GM12875 (cell line): Measurements from ENCODE around the gene HOTAIR.

ENCODE experiments used
- H3K4me3 ChIP-seq: one replicate; pipeline ENCODE4 v1.5.1; 2011; ENCODE audit warnings: low read depth, low read length, control low read depth
- CTCF ChIP-seq: IDR thresholded peaks from 2 replicates; pipeline ENCODE4 v1.5.1; 2011; ENCODE audit warnings: low read depth, mild to moderate bottlenecking, control low read depth, inconsistent platforms, low read length, moderate library complexity, borderline replicate concordance; ENCODE audit not compliant: insufficient read depth

Gene HOTAIR

GRCh38 chr12:54015018-54015931 is 40.5 kb upstream of the HOTAIR start:
- TF ChIP-seq CTCF, result no peak
- no peak overlapping the region for H3K4me3 ChIP-seq

- no peak for TF ChIP-seq CTCF
- H3K4me3 ChIP-seq, result no peak overlapping the region
Measured at GRCh38 chr12:54014377-54015017, 39.7 kb upstream of the HOTAIR start.

- no peak overlapping the region for H3K4me3 ChIP-seq
- peak; percentile 24; the same call in 1 of the 2 replicates for TF ChIP-seq CTCF
Measured at GRCh38 chr12:54012631-54013409, 38.1 kb upstream of the HOTAIR start.

DNA sequence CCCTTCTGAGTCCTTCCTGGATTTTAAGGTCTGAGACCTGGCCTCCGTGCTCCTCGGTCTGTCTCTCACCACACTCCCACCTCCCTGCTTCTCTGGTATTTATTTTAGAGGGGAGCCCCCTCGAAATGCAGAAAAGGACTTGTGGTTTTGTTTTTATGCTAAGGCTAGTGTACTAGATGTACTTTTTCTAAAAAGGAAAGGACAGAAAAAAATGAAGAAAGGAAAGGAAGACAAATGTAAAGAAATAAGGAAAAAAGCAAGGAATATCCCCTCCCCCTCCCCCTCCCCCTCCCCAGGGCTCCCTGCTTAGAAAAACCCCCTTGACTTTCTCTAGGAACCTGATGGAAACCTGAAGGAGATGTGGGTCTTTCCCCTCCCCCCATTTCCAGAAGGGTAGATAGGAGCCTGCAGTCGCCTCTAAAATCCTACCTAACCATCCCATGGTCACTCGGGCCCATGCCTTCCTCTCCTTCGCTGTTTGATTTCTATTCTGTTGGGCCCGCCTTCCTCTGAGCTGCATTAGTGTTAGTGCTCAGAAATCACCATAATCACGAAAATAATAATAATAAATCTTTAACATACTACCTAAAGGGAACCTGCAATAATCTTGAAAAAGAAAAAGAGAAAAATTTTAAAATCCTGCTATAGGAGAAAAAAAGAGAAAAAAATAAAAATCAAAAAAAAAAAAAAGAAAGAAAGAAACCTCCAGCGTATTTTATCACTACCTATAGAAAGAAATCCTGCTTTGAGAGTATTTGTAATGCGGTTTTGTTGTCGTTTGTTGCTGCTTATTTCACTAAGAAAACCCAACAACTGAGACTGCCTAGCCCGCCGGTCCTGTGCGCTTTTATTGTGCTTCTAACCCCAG is 37.1 kb upstream of the HOTAIR start:
- TF ChIP-seq CTCF, result no peak
- no peak overlapping the region for H3K4me3 ChIP-seq

- H3K4me3 ChIP-seq, result no peak overlapping the region
- no peak for TF ChIP-seq CTCF
Measured at GRCh38 chr12:54010972-54011664, 36.4 kb upstream of the HOTAIR start.
